HFFc6 (cell line): ENCODE results near the gene KANSL3. TPM values are rescaled to one million over a fixed set of nuclear protein-coding genes. Genes with fewer than 3 reads are reported as not detected.

ENCODE experiments used
- DNase-seq: peaks from one replicate; pipeline ENCODE4 v3.0.0-alpha.2; 2018
- H3K27ac Mint-ChIP-seq: 2 replicates; pipeline ENCODE4 v1.8.0; 2020; ENCODE audit warnings: mild to moderate bottlenecking, mixed read lengths
- H3K27me3 Mint-ChIP-seq: 2 replicates; pipeline ENCODE4 v1.8.0; 2021; ENCODE audit warnings: mild to moderate bottlenecking, moderate library complexity, mixed read lengths; ENCODE audit not compliant: insufficient read depth
- H3K36me3 Mint-ChIP-seq: 2 replicates; pipeline ENCODE4 v1.8.0; 2021; ENCODE audit warnings: low read depth, mixed read lengths
- H3K4me1 Mint-ChIP-seq: 2 replicates; pipeline ENCODE4 v1.8.0; 2020; ENCODE audit warnings: low read depth, mixed read lengths
- H3K4me3 Mint-ChIP-seq: 2 replicates; pipeline ENCODE4 v1.8.0; 2020; ENCODE audit warnings: mild to moderate bottlenecking, moderate library complexity, mixed read lengths
- H3K9me3 Mint-ChIP-seq: 2 replicates; pipeline ENCODE4 v1.8.0; 2020; ENCODE audit warnings: mild to moderate bottlenecking, mixed read lengths
- CTCF ChIP-seq: fragments of 200-600 bp; sonication (generic); IDR thresholded peaks from 2 replicates; pipeline ENCODE4 v1.5.0; 2021; ENCODE audit warnings: antibody characterized with exemption, mild to moderate bottlenecking
- total RNA-seq, 6 experiments: library from RNA; stranded (reverse); fragmentation: NEBNext Ultra II Directional; extraction: Animal tissue kit (Norgen Biotek cat#: 25700); gene quantifications; 2 replicates in 1 of 6; 3 replicates in 5 of 6; pipeline ENCODE4 v1.2.3, GENCODE V29; 2021

KANSL3 gene
- total RNA-seq, 6 experiments from 2014 or later, result 19.3 to 28.3 (median 26.7) TPM

- H3K9me3 Mint-ChIP-seq, result no peaks in the 10 kb centered on the region
- H3K27ac Mint-ChIP-seq, result peak overlapping the region; percentile 42
- DNase-seq, result no peak
- no peak overlapping the region; the same call in 1 of the 2 replicates for H3K4me3 Mint-ChIP-seq
- H3K27me3 Mint-ChIP-seq, result no peaks in the 10 kb centered on the region
- H3K36me3 Mint-ChIP-seq, result peaks cover 16% of the 10 kb centered on the region
- H3K4me1 Mint-ChIP-seq, result peaks cover 21% of the 10 kb centered on the region
- no peak for TF ChIP-seq CTCF
These were observed 12.2 kb downstream of the KANSL3 start for GRCh38 chr2:96625571-96626552.

- no peak overlapping the region for H3K4me3 Mint-ChIP-seq
- no peak for TF ChIP-seq CTCF
- H3K4me1 Mint-ChIP-seq, result peaks cover 42% of the 10 kb centered on the region
- no peak for DNase-seq
- H3K9me3 Mint-ChIP-seq, result no peaks in the 10 kb centered on the region
- no peak overlapping the region for H3K27ac Mint-ChIP-seq
- H3K27me3 Mint-ChIP-seq, result no peaks in the 10 kb centered on the region; the same call in 1 of the 2 replicates
- no peaks in the 10 kb centered on the region; the same call in 1 of the 2 replicates for H3K36me3 Mint-ChIP-seq
These were observed 15.0 kb downstream of the KANSL3 start for GRCh38 chr2:96623116-96623515.

GRCh38 chr2:96622544-96622943 lies 15.6 kb downstream of the KANSL3 start:
- TF ChIP-seq CTCF, result no peak
- Mint-ChIP-seq H3K36me3 (no peaks in the 10 kb centered on the region; the same call in none of the 2 replicates), H3K27me3 (no peaks in the 10 kb centered on the region; the same call in 1 of the 2 replicates), H3K4me1 (peaks cover 44% of the 10 kb centered on the region), H3K4me3 (no peak overlapping the region), H3K27ac (no peak overlapping the region), H3K9me3 (no peaks in the 10 kb centered on the region)
- no peak for DNase-seq

DNA sequence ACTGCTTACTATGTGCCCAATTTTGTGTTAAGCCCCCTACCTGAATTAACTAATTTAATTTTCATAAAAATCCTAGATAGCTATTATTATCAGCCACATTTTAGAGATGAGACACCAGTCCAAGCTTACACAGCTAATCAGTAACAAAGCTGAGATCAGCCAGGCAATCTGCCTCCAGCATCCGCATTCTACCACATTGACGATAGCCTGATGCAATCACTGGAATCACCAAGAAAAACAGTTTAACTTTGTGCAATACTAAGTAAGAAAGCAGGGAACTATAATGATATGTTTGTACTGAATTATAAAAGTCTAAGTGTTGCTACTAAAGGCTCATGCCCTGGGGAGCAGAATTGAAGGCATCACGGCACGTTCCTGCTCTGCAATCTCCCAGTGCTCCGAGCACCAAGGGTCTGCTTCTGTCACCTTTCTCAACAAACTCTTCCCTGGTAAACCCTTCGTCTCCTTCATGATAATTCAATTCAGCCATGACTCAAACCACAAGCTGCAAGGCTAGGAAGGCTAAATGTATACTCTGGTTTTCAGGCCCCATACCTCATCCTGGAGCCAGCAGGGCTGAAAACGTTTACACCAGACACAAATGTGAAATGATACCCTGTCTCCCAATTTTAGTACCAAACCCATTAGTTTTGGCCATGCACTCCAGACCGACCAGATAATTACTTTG lies 19.4 kb downstream of the KANSL3 start:
- Mint-ChIP-seq H3K27me3 (no peaks in the 10 kb centered on the region; the same call in 1 of the 2 replicates), H3K36me3 (peaks cover 9% of the 10 kb centered on the region), H3K4me3 (peak overlapping the region; percentile 43; the same call in 1 of the 2 replicates), H3K9me3 (no peaks in the 10 kb centered on the region), H3K27ac (peak overlapping the region; percentile 89), H3K4me1 (peaks cover 30% of the 10 kb centered on the region)
- DNase-seq, result no peak
- TF ChIP-seq CTCF, result no peak

DNA sequence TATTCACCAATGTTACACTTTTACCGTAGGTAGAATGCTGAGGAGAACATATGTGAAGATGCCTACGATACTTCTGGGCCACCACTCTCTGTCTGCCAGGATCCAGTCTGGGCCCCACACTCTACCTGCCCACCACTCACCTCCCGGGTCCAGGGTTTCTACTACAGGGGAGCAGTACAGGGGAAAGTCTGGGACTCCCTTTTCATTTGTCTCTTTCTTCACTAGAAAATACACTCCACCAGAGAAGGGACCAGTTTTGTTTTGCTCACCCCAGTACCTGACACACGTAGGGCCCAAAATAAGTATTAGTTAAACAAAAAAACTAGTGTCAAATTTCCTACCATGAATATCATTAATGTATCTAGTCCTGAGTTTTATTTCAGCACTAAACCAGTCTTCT lies 21.1 kb downstream of the KANSL3 start:
- Mint-ChIP-seq H3K27me3 (no peaks in the 10 kb centered on the region; the same call in 1 of the 2 replicates), H3K4me3 (no peak overlapping the region), H3K4me1 (peaks cover 30% of the 10 kb centered on the region), H3K36me3 (peaks cover 13% of the 10 kb centered on the region), H3K27ac (peak overlapping the region; percentile 89), H3K9me3 (no peaks in the 10 kb centered on the region)
- no peak for TF ChIP-seq CTCF
- no peak for DNase-seq
